H1 (cell line): ENCODE results near the gene PARD3.

Experiments
- CEBPB ChIP-seq: IDR thresholded peaks from 2 replicates; pipeline ENCODE4 v1.6.1; 2012; ENCODE audit warnings: low read depth, low read length
- CTCF ChIP-seq, 3 experiments: IDR thresholded peaks; 1 replicate in 2 of 3; 2 replicates in 1 of 3; pipeline versions ENCODE4 v1.5.1 to v1.6.1; 2011; ENCODE audit warnings: low read length in 3 of 3, mild to moderate bottlenecking in 3 of 3, inconsistent platforms in 2 of 3, low read depth in 1 of 3, moderate library complexity in 1 of 3; ENCODE audit not compliant: insufficient read depth in 1 of 3; ENCODE audit errors: control extremely low read depth in 1 of 3
- EGR1 ChIP-seq: IDR thresholded peaks from 2 replicates; pipeline ENCODE4 v1.6.1; 2011; ENCODE audit warnings: low read depth, low read length, borderline replicate concordance
- POLR2A ChIP-seq, 2 experiments: IDR thresholded peaks; 1 replicate in 1 of 2; 2 replicates in 1 of 2; pipeline ENCODE4 v1.6.1; 2011; ENCODE audit warnings: low read depth in 2 of 2, low read length in 2 of 2, mild to moderate bottlenecking in 2 of 2; ENCODE audit errors: control extremely low read depth in 1 of 2
- POLR2AphosphoS5 ChIP-seq: IDR thresholded peaks from 2 replicates; pipeline ENCODE4 v1.6.1; 2011; ENCODE audit warnings: low read depth, low read length
- RXRA ChIP-seq: IDR thresholded peaks from 2 replicates; pipeline ENCODE4 v1.6.1; 2011; ENCODE audit warnings: low read depth, mild to moderate bottlenecking, low read length, moderate library complexity; ENCODE audit not compliant: insufficient read depth
- TCF12 ChIP-seq: IDR thresholded peaks from 2 replicates; pipeline ENCODE4 v1.6.1; 2011; ENCODE audit warnings: low read depth, mild to moderate bottlenecking, low read length
- TF ChIP-seq, protein P1 (sequence below): IDR thresholded peaks from 2 replicates; pipeline ENCODE4 v1.6.1; 2011; ENCODE audit warnings: low read depth, mild to moderate bottlenecking, low read length; ENCODE audit not compliant: insufficient read depth

DNA sequence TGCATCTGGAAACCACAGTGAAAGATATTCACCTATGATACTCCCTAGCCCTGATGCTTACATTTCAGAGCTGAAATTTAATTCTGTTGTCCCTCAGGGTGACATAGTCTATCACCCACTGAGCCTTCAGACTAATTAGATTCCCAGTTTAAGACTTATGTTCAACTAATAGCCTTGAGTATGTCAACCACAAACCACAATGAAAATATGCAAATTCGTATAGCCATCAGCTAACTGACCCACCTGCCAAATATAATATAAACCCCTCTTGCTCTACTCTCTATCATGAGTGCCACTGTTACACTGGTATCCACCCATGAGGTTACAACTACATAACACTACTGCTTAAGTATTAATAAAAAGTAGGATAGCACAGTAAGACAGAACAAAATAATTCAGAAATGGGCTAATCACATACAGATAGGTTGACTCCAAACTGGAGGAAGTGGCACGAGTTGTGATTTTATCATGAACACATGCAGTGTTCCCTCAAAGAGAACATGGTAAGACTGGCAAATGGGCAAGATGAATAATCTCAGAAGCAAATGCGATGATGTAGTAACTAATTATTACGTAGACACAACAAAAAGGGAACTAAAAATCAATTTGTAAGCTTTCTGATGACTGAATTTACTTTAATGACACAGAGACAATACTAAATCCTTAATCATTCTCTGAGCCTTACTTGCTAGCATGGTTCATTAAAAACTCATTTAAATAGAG is 290.6 kb downstream of the PARD3 start:
- no peak for TF ChIP-seq CTCF (IDR thresholded peaks at IDR 0.05; ENCODE audit: control extremely low read depth in 1 of 3, insufficient read depth in 1 of 3, low read depth in 1 of 3, low read length in 3 of 3)
- no peak for TF ChIP-seq CEBPB
- no peak for TF ChIP-seq RXRA
- no peak for TF ChIP-seq POLR2A (IDR thresholded peaks at IDR 0.05; ENCODE audit: control extremely low read depth in 1 of 2, low read depth in 2 of 2, low read length in 2 of 2)
- TF ChIP-seq, protein P1, sequence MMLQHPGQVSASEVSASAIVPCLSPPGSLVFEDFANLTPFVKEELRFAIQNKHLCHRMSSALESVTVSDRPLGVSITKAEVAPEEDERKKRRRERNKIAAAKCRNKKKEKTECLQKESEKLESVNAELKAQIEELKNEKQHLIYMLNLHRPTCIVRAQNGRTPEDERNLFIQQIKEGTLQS, result no peak
- TF ChIP-seq POLR2AphosphoS5, result no peak
- TF ChIP-seq EGR1, result no peak
- TF ChIP-seq TCF12, result no peak
